ENCODE measurements around the gene TCF12.

- TF ChIP-seq CTCF (IDR thresholded peaks at IDR 0.05) (no peak), REST (IDR thresholded peaks at IDR 0.05; ENCODE audit: insufficient read depth in 1 of 2, low read depth in 2 of 2, low read length in 1 of 2) (no peak), TCF7L2 (IDR thresholded peaks at IDR 0.05; ENCODE audit: low read depth, low read length) (no peak), POLR2AphosphoS5 (IDR thresholded peaks at IDR 0.05; ENCODE audit: low read depth, low read length) (no peak)
Observed at GRCh38 chr15:56950979-56951378, 32.5 kb downstream of the TCF12 start.
